GM21528 (cell line): ENCODE data around the gene NRXN2.

Source experiments
- ATAC-seq: cut with Tn5 transposase; IDR thresholded peaks from one replicate; pipeline ENCODE4 v1.9.1; 2021; ENCODE audit warnings: mild to moderate bottlenecking, moderate library complexity; ENCODE audit not compliant: unreplicated experiment, low FRiP score

NRXN2 gene

GRCh38 chr11:64723907-64724862 lies 1.2 kb upstream of the NRXN2 start:
- ATAC-seq: no peak

GRCh38 chr11:64722141-64723065 lies 594 bp downstream of the NRXN2 start:
- ATAC-seq: no peak

- ATAC-seq: no peak
Observed at GRCh38 chr11:64721359-64721699, 1.7 kb downstream of the NRXN2 start.

- no peak for ATAC-seq
Observed at GRCh38 chr11:64720640-64721358, 2.2 kb downstream of the NRXN2 start.

DNA sequence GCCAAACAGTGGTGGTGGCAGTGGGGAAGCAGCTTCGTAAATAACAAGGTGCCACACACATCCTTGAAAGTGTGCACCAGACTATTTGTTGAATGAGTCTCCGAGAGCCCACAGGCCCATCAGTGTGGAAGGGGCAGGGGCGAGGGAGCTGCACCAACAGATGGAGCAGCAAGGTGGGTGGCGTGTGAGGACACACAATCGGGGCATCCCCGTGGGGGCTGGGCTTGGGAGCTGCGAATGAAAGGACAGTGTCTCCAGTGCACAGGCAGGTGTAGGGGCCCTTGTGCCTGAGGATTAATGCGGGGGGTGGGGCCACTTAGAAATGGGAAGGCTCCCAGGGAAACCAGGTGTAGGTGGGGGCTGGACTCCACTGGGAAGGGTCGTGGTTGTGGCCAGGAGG lies 2.8 kb downstream of the NRXN2 start:
- no peak for ATAC-seq

DNA sequence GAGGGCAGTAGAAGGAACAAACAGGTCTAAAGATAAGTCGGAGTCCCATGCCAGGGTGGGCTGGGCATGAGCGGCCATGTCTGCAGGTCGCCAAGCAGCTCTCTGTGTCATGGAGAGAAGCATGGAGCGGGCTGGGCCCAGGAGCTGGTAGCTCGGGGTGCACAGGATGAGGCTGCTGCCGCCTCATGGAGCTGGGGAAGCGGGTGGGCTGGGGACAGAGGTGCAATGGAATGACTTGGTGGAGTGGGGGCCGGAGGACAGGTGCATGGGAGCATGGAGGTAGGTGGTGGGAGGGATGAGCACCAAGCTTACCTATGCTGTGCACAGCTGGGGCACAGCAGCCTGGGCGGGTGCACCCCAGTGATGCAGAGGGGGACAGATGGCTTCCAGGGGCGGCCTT lies 3.6 kb downstream of the NRXN2 start:
- no peak for ATAC-seq

GRCh38 chr11:64718780-64719124 lies 4.2 kb downstream of the NRXN2 start:
- no peak for ATAC-seq

DNA sequence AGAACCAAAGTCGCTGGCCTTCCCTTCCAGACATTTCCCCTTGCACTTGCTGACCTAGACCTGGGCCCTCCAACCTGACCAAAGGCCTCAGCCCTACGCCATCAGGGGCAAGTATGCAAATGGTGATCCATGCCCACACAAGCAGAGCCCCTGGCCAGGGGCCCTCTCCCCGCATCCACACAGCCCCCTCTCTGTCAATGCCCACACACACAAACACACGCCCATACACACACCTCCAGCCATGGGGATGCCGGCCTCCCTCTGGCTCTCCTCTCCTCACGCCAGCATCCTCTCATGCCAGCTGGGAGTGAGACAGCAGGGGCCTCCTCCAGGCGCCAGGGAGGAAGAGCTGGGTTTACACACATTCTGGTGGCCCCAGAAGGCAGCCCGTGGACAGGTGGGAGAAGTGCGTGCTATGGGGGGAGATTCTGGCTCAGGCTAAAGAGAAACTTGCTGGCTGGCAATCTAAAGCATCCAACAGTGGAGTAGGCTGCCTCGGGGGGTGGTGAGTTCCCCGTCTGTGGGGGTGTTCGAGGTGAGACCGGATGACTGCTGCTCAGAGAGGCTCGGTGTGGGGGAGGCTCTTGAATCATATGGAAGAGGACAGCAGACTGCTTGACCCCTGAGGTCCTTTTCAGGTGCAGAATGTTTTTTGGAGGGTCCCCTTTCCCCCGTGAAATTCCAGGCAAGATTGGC lies 4.8 kb downstream of the NRXN2 start:
- no peak for ATAC-seq

DNA sequence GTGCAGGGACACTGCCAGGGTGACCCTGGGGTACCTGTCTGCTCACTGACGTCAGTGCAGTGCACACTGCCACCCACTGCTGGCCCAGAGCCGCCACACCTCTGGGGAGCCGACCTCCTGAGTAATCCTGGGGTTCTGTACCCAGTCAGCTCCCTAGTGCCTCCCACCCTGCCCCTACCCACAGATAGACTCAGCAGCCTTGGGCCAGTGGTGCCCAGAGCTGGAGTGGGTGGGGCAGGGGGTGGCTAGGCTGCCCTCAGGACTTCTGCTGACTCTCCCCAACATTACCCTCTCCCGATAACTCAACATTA lies 5.8 kb downstream of the NRXN2 start:
- no peak for ATAC-seq

- no peak for ATAC-seq
Observed at GRCh38 chr11:64716473-64717267, 6.3 kb downstream of the NRXN2 start.

- ATAC-seq: no peak
Observed at GRCh38 chr11:64715756-64716472, 7.1 kb downstream of the NRXN2 start.

GRCh38 chr11:64715110-64715509 lies 7.9 kb downstream of the NRXN2 start:
- ATAC-seq: no peak

DNA sequence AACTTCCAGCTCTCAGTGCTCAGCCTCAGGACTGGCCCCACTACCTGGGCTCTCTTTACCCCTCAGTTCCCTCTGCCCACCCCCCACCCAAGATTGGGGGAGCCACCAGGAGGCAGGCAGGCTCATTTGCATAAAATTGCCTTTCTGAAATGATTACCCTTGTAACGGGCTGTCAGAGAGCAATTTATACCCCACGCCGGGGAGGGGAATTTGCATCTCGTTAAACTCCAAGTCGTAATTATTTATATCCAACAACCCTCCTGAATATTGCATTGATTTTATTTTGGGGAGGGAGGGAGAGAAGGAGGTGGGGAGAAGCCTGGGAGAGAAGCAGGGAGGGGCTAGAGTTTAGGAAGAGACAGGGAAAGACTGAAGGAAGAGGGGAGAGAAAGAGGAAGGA lies 8.3 kb downstream of the NRXN2 start:
- no peak for ATAC-seq

GRCh38 chr11:64713781-64714363 lies 9.1 kb downstream of the NRXN2 start:
- no peak for ATAC-seq

DNA sequence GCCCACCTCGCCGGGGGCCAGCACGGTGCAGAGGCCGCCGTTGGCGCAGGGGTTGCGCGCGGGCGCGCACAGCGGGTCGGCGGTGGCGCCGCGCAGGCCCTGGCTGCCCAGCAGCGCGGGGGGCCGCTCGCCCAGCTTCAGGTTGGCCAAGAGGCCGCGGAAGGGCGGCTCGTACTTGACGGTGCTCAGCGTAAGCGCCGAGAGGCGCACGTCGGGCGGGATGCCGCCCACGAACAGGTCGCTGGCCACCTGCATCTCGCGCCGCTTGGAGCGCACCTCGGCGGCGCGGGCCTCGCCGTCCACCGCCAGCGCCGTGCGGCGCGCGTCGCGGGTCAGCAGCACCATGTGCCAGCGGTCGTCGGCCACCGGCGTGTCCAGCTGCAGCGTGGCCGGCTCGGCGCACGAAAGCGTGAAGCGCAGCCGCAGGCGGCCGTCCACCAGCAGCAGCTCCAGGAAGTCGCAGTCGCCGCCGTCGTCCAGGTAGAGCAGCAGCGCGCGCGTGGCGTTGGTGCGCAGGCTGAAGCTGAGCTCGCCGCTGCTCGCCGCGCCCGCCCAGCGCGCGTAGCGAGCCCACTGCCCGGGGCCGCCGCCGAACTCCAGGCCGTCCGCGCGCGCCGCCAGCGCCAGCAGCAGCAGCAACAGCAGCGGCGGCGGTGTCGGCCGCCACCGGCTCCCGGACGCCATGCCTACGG lies 9.8 kb downstream of the NRXN2 start:
- no peak for ATAC-seq

- ATAC-seq: no peak
Observed at GRCh38 chr11:64712430-64713015, 10.5 kb downstream of the NRXN2 start.

- no peak for ATAC-seq
Observed at GRCh38 chr11:64711956-64712362, 11.0 kb downstream of the NRXN2 start.
